A673 (cell line): ENCODE measurements around the gene ATP8B4. TPM values are rescaled to one million over a fixed set of nuclear protein-coding genes. Genes with fewer than 3 reads are reported as not detected.

Experiments
- BruUV-seq: library from RNA; stranded (reverse); fragments of 400-500 nt; replicated peaks from 2 replicates; lab custom pipeline; 2021; lab: Mats Ljungman, UMichigan
- CTCF ChIA-PET: fragments of 300-600 bp; sonication (Branson Sonifier 250); formaldehyde crosslinking; loops from one replicate; lab custom pipeline; 2022; ENCODE audit warnings: antibody characterized with exemption; lab: Charles Lee
- POLR2A ChIA-PET: fragments of 300-600 bp; sonication (Branson Sonifier 250); formaldehyde crosslinking; loops from one replicate; lab custom pipeline; 2022; ENCODE audit warnings: antibody characterized with exemption; ENCODE audit not compliant: low non-redundant PET; lab: Charles Lee
- DNase-seq: peaks from one replicate; pipeline ENCODE4 v3.0.0-alpha.2; 2015; ENCODE audit warnings: low spot score
- H3K27ac ChIP-seq: fragments of 200-600 bp; sonication (generic); 2 replicates; pipeline ENCODE4 v1.5.1; 2016; ENCODE audit warnings: mixed run types, low read depth, mild to moderate bottlenecking, mixed read lengths, antibody characterized with exemption, low read length; ENCODE audit not compliant: poor library complexity, severe bottlenecking
- H3K27me3 ChIP-seq: fragments of 200-600 bp; sonication (generic); replicated peaks from 2 replicates; pipeline ENCODE4 v1.6.1; 2017; ENCODE audit warnings: mixed run types, low read depth, mild to moderate bottlenecking, mixed read lengths, antibody characterized with exemption, low read length; ENCODE audit not compliant: insufficient read depth, poor library complexity
- H3K36me3 ChIP-seq: fragments of 200-600 bp; sonication (generic); 2 replicates; pipeline ENCODE4 v1.6.1; 2016; ENCODE audit warnings: mixed run types, mild to moderate bottlenecking, mixed read lengths, antibody characterized with exemption, low read length; ENCODE audit not compliant: insufficient read depth, poor library complexity, severe bottlenecking
- H3K4me1 ChIP-seq: fragments of 200-600 bp; sonication (generic); 2 replicates; pipeline ENCODE4 v1.6.1; 2017; ENCODE audit warnings: mixed run types, mild to moderate bottlenecking, mixed read lengths, antibody characterized with exemption, low read length; ENCODE audit not compliant: insufficient read depth, poor library complexity, severe bottlenecking
- H3K4me3 ChIP-seq: fragments of 200-600 bp; sonication (generic); 2 replicates; pipeline ENCODE4 v1.5.1; 2016; ENCODE audit warnings: low read depth, mixed run types, mild to moderate bottlenecking, mixed read lengths, low read length; ENCODE audit not compliant: poor library complexity, severe bottlenecking
- H3K9me3 ChIP-seq: fragments of 200-600 bp; sonication (generic); 2 replicates; pipeline ENCODE4 v1.6.1; 2016; ENCODE audit warnings: mixed run types, low read depth, mild to moderate bottlenecking, mixed read lengths, antibody characterized with exemption, low read length; ENCODE audit not compliant: poor library complexity, severe bottlenecking
- EZH2 ChIP-seq: fragments of 200-600 bp; sonication (generic); IDR thresholded peaks from 2 replicates; pipeline ENCODE4 v1.6.1; 2017; ENCODE audit warnings: borderline replicate concordance, low read depth, mild to moderate bottlenecking, mixed read lengths, antibody characterized with exemption, low read length; ENCODE audit not compliant: poor library complexity, severe bottlenecking
- intact Hi-C: fragments of 100-400 bp; cut with micrococcal nuclease; formaldehyde crosslinking; loops from one replicate; pipeline ENCODE4 v1.10.0; 2022; ENCODE audit not compliant: unreplicated experiment
- total RNA-seq: library from RNA; stranded (reverse); gene quantifications from 2 replicates; pipeline ENCODE4 v1.2.3, GENCODE V29; 2021
- TF ChIP-seq, protein P1 (sequence below): fragments of 300-800, 200-600 bp; sonication (generic); conservative IDR thresholded peaks from 2 replicates; pipeline ENCODE4 v1.5.1; 2017; ENCODE audit warnings: low read depth, mild to moderate bottlenecking, antibody characterized with exemption, low read length, moderate library complexity, mixed read lengths

The ATP8B4 gene
- total RNA-seq, 1 experiment from 2014 or later: 0.30 TPM

DNA sequence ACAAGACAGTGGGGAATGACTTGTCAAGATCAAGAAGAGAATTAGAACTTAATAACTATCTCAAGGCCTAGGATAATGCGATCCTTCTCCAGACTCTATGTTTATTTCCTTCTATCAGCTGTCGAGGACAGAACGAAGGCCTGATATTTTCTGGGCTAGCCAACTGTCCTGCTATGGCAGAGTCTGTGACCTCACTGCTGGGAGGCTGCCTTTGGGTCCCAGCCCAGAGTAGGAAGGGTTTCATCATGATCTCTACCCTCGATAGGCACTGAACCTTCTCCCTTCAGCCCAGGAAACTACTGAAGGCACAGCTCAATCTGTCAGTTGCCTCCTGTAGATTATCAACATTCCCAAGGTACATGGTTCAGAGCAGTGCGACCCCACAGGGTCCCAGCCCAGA, 237.2 kb downstream of the ATP8B4 start:
- intact Hi-C loops: no loop called here
- CTCF ChIA-PET: no interaction called here
- Histone ChIP-seq H3K27me3 (no peaks in the 10 kb centered on the region), H3K4me3 (no peak overlapping the region), H3K4me1 (no peaks in the 10 kb centered on the region), H3K27ac (no peak overlapping the region), H3K9me3 (no peaks in the 10 kb centered on the region), H3K36me3 (no peaks in the 10 kb centered on the region)
- BruUV-seq: no TSS peak
- TF ChIP-seq EZH2: no peak
- TF ChIP-seq, protein P1, sequence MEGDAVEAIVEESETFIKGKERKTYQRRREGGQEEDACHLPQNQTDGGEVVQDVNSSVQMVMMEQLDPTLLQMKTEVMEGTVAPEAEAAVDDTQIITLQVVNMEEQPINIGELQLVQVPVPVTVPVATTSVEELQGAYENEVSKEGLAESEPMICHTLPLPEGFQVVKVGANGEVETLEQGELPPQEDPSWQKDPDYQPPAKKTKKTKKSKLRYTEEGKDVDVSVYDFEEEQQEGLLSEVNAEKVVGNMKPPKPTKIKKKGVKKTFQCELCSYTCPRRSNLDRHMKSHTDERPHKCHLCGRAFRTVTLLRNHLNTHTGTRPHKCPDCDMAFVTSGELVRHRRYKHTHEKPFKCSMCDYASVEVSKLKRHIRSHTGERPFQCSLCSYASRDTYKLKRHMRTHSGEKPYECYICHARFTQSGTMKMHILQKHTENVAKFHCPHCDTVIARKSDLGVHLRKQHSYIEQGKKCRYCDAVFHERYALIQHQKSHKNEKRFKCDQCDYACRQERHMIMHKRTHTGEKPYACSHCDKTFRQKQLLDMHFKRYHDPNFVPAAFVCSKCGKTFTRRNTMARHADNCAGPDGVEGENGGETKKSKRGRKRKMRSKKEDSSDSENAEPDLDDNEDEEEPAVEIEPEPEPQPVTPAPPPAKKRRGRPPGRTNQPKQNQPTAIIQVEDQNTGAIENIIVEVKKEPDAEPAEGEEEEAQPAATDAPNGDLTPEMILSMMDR: no peak
- no peak for DNase-seq
- POLR2A ChIA-PET: no interaction called here

DNA sequence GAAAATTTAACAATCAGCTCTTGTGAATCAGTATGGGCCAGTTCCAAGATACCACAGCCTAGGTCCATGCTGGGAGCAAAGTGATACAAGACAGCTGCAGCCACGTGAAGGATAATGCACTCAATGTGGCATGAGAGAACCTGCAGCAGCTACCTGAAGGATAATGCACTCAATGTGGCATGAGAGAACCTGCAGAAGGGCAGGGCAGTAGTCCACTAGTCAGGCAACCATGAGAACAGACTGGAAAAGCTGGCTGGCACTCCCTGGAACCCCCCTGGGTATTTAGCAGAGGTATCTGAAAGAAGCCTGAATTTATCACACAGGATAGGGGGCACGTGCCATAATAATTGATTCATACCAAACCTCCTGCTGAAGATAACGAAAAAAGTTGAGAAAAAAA, 237.6 kb downstream of the ATP8B4 start:
- ChIA-PET POLR2A (no interaction called here), CTCF (no interaction called here)
- H3K9me3 ChIP-seq: no peaks in the 10 kb centered on the region
- no TSS peak for BruUV-seq
- no peaks in the 10 kb centered on the region for H3K36me3 ChIP-seq
- TF ChIP-seq, protein P1: no peak
- no peak overlapping the region for H3K4me3 ChIP-seq
- no peak overlapping the region for H3K27ac ChIP-seq
- no peak for DNase-seq
- no peaks in the 10 kb centered on the region for H3K4me1 ChIP-seq
- intact Hi-C loops: no loop called here
- no peaks in the 10 kb centered on the region for H3K27me3 ChIP-seq

DNA sequence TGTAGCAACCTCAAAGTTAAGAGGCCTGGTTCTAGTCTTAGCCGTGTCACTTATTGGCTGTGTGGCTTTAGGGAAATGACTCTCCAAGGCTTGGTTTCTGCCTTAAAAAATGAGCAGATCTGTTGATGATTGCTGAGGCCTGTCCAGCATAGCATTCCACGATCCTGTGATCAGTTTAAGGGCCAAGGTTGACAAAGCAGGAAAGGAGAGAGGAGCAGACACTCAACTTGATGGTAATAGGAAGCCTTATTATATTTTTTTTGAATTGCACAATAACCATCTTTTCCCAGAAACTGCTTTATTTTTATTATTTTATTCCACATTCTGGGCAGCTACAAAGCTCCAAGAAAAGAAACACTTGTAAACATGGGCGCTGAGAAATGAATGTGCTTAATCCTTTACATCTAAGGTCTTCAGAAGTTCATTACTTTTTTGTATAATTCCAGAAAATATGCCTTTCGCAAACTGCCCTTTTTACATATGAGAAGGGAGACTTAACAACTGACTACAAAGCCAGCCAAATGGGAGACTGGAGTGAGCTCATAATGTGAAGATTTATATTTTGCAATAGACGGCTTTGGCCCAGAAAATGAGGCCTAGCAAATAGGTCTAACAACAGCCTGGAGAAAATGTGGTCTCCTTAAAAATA, 241.0 kb downstream of the ATP8B4 start:
- intact Hi-C loops: no loop called here
- H3K9me3 ChIP-seq: no peaks in the 10 kb centered on the region
- BruUV-seq: no TSS peak
- no peak for DNase-seq
- no peak overlapping the region for H3K4me3 ChIP-seq
- TF ChIP-seq EZH2: no peak
- TF ChIP-seq, protein P1: no peak
- no peaks in the 10 kb centered on the region for H3K4me1 ChIP-seq
- no peaks in the 10 kb centered on the region for H3K27me3 ChIP-seq
- ChIA-PET POLR2A (no interaction called here), CTCF (no interaction called here)
- no peaks in the 10 kb centered on the region for H3K36me3 ChIP-seq
- no peak overlapping the region for H3K27ac ChIP-seq
